HepG2 (cell line): ENCODE data around the gene SIVA1. TPM values are rescaled to one million over a fixed set of nuclear protein-coding genes. Genes with fewer than 3 reads are reported as not detected.

Source experiments
- CENPBD1 ChIP-seq: sonication (generic); formaldehyde crosslinking; IDR thresholded peaks from 2 replicates; pipeline ENCODE4 v1.8.0; 2022; ENCODE audit warnings: missing genetic modification reagents, low read depth, mild to moderate bottlenecking, borderline replicate concordance
- JDP2 ChIP-seq: sonication (generic); formaldehyde crosslinking; IDR thresholded peaks from 2 replicates; pipeline ENCODE4 v1.8.1; 2022; ENCODE audit warnings: missing genetic modification reagents, borderline replicate concordance
- MAZ ChIP-seq, 2 experiments: sonication (generic) in 1 of 2; formaldehyde crosslinking in 1 of 2; IDR thresholded peaks; 2 replicates each; pipeline versions ENCODE4 v1.5.0 to v1.6.1; 2012 to 2020; ENCODE audit warnings: low read depth in 2 of 2, mild to moderate bottlenecking in 2 of 2, borderline replicate concordance in 1 of 2, improper control_type of control experiment in 1 of 2, low read length in 1 of 2, missing genetic modification reagents in 1 of 2, moderate library complexity in 1 of 2
- MXI1 ChIP-seq: IDR thresholded peaks from 3 replicates; pipeline ENCODE4 v1.6.1; 2012; ENCODE audit warnings: low read depth, low read length, inconsistent platforms, borderline replicate concordance
- RERE ChIP-seq: IDR thresholded peaks from 2 replicates; pipeline ENCODE4 v1.6.1; 2016; ENCODE audit warnings: low read depth, missing genetic modification reagents, missing compliant biosample characterization
- SIX4 ChIP-seq: sonication (generic); formaldehyde crosslinking; IDR thresholded peaks from 2 replicates; pipeline ENCODE4 v1.4.0; 2020; ENCODE audit warnings: missing genetic modification reagents
- TBX2 ChIP-seq: sonication (generic); formaldehyde crosslinking; IDR thresholded peaks from 2 replicates; pipeline ENCODE4 v1.5.0; 2020; ENCODE audit warnings: missing genetic modification reagents, mild to moderate bottlenecking, borderline replicate concordance
- ZHX2 ChIP-seq, 2 experiments: sonication (generic) in 1 of 2; formaldehyde crosslinking in 1 of 2; IDR thresholded peaks; 2 replicates each; pipeline versions ENCODE4 v1.6.1 to v1.9.0; 2014 to 2022; ENCODE audit warnings: antibody characterized with exemption in 1 of 2, borderline replicate concordance in 1 of 2, inconsistent platforms in 1 of 2, low read depth in 1 of 2, missing genetic modification reagents in 1 of 2
- ZNF335 ChIP-seq: sonication (generic); formaldehyde crosslinking; IDR thresholded peaks from 2 replicates; pipeline ENCODE4 v1.4.0; 2020; ENCODE audit warnings: missing genetic modification reagents
- ZNF431 ChIP-seq: sonication (generic); formaldehyde crosslinking; IDR thresholded peaks from 2 replicates; pipeline ENCODE4 v1.9.0; 2022; ENCODE audit warnings: missing genetic modification reagents, low read depth, mild to moderate bottlenecking, borderline replicate concordance
- ZSCAN9 ChIP-seq: IDR thresholded peaks from 2 replicates; pipeline ENCODE4 v1.6.1; 2016; ENCODE audit warnings: borderline replicate concordance
- polyA plus RNA-seq, 8 experiments: library from polyadenylated mRNA; depleted of rRNA in 3 of 8; stranded (reverse) in 7 of 8; unstranded in 1 of 8; fragments of >200 nt; fragmentation: Illumina TruSeq in 4 of 8; extraction: Trizol in 4 of 8; gene quantifications; 2 replicates each; pipeline versions ENCODE4 v1.2.1 to v1.2.3, GENCODE V29; 2011 to 2016; ENCODE audit warnings: low read depth in 4 of 8, missing spikeins in 1 of 8, mixed read lengths in 1 of 8; ENCODE audit not compliant: insufficient read depth in 1 of 8
- total RNA-seq, 5 experiments: library from RNA; depleted of rRNA; stranded (reverse); fragments of >200 nt; fragmentation: Illumina TruSeq; extraction: Trizol; gene quantifications; 2 replicates each; pipeline ENCODE4 v1.2.3, GENCODE V29; 2016; ENCODE audit warnings: low read depth in 1 of 5

The SIVA1 gene
- total and polyA plus RNA-seq, 2 of the 13 experiments (the other 11 are each of a cell fraction or from before 2014, with no cell fraction given): 123 to 186 TPM

DNA sequence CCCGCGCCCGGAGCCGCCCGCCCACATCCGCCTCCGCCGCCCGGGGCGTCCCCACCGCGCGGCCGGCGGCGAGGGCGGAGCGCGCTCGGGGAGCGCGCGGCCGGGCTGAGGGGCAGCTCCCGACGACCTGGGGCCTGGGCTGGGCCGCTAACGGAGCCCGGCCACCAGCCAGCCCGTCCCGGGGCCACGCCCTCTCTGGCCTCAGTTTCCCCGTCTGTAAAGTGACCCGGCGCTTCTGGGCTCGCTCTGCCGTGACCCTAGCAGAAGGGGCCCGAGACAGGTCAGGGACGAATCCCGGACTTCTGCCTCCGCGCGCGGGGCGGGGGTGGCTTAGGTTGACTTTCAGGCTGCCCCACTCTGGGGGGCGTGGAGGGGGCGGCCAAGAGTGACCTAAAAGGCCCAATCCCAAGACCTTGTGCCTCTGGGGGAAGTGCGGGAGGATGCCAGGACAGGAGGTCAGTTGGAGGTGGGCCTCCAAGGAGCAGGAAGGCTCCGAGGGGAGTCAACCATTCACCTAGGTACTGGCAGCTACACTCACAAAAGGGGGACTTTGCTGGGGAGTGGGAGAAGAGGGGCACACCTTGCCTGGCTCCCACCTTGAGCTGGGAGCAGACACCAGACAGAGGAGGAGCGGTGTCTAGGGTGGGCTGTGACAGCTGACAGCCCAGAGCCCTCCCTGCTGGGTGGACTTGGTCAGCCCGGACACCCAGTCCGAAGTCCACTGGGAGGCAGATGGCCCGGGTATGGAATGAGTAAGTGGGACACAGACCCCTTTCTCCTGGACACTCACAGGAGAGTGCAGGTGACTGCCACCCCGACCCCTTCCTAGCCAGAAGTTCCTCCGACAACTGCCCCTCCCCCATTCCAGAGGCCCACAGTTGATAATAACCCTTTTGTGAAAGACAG lies 43.1 kb downstream of the SIVA1 start (continued):
- TF ChIP-seq ZHX2 (IDR thresholded peaks at IDR 0.05; ENCODE audit: low read depth) (no peak), ZHX2 (CRISPR knock-in tag; IDR thresholded peaks at IDR 0.05; ENCODE audit: borderline replicate concordance) (no peak), TBX2 (CRISPR knock-in tag) (peak; percentile 35; the same call in 1 of the 2 replicates), JDP2 (CRISPR knock-in tag) (no peak), MXI1 (peak; percentile 52; the same call in 1 of the 3 replicates), MAZ (IDR thresholded peaks at IDR 0.05; ENCODE audit: borderline replicate concordance, low read depth, low read length) (no peak), MAZ (CRISPR knock-in tag; IDR thresholded peaks at IDR 0.05; ENCODE audit: low read depth) (0 out of 2 replicates have a peak, but pooled peaks have one; percentile 56), CENPBD1 (CRISPR knock-in tag) (no peak), RERE (CRISPR knock-in tag) (no peak), ZSCAN9 (CRISPR knock-in tag) (no peak), SIX4 (CRISPR knock-in tag) (no peak), ZNF431 (CRISPR knock-in tag) (no peak), ZNF335 (CRISPR knock-in tag) (no peak)
